Choroid plexus epithelial cell (primary cell): ENCODE data around the gene MSH5.

Source experiments
- DNase-seq: peaks from one replicate; pipeline ENCODE4 v3.0.0-alpha.2; 2010; ENCODE audit warnings: low read depth
- H3K4me3 ChIP-seq: 2 replicates; pipeline ENCODE4 v1.5.1; 2011; ENCODE audit warnings: low read depth, mild to moderate bottlenecking, control low read depth, low read length, moderate library complexity
- CTCF ChIP-seq: conservative IDR thresholded peaks from 2 replicates; pipeline ENCODE4 v1.5.1; 2011; ENCODE audit warnings: low read depth, mild to moderate bottlenecking, control low read depth, inconsistent platforms, low read length, moderate library complexity

The MSH5 gene

GRCh38 chr6:31713465-31713864 lies 26.3 kb upstream of the MSH5 start:
- no peak for DNase-seq
- TF ChIP-seq CTCF: no peak
- H3K4me3 ChIP-seq: no peak overlapping the region

- no peak for DNase-seq
- no peak for TF ChIP-seq CTCF
- no peak overlapping the region for H3K4me3 ChIP-seq
Measured at GRCh38 chr6:31713991-31714684, 25.7 kb upstream of the MSH5 start.

GRCh38 chr6:31715022-31715958 lies 24.5 kb upstream of the MSH5 start, which contains the start of gene LY6G6D:
Gene LY6G6D, plus strand, starts transcription at chr6:31715348. Its CDS starts 8 bp downstream, at chr6:31715356.
- no peak for DNase-seq
- no peak within 1 kb of the TSS for H3K4me3 ChIP-seq
- no peak for TF ChIP-seq CTCF

DNA sequence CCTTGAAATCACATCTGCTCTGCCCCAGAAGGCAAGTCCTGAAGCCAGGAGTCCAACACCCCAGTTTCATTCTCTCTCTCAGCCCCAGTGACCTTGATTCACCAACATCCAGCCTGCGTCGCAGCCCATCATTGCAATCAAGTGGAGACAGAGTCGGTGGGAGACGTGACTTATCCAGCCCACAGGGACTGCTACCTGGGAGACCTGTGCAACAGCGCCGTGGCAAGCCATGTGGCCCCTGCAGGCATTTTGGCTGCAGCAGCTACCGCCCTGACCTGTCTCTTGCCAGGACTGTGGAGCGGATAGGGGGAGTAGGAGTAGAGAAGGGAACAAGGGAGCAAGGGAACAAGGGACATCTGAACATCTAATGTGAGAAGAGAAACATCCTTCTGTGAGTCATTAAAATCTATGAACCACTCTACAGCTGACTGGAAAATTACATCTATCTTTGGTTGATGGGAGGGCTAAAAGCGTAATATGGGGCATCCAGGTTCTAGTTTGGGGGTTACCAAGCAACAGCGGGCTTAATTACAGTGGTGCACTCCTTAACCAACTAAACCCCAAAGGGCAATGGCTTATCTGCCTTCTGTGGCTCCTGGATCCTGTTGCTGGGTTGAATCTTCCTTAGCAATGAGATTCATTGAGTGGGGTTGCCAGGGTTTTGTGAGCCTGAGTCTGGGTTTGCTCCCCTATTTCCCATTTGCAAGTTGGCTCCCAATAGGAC lies 22.1 kb upstream of the MSH5 start:
- no peak for TF ChIP-seq CTCF
- no peak overlapping the region for H3K4me3 ChIP-seq
- no peak for DNase-seq

- H3K4me3 ChIP-seq: no peak overlapping the region
- DNase-seq: no peak
- no peak for TF ChIP-seq CTCF
Measured at GRCh38 chr6:31718265-31718664, 21.5 kb upstream of the MSH5 start.

DNA sequence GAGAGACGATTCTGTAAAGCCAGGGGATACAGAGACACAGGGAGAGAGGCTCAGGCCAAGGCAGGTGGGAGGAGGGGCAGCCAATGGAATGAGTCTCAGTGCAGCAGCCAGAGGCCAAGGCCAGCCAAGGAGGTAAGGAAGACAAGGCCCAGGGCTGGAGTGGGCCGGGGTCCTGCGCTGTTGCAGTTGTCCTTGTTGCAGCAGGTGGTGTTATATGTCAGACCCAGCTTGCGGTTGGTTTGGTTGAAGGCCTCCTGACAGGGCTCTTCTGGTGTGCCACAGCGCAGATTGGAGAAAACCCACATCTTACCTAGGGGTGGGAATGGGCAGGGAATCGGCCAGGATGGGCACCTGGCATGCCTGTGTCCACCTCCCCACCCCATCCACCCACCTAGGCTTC lies 20.8 kb upstream of the MSH5 start:
- no peak overlapping the region for H3K4me3 ChIP-seq
- DNase-seq: no peak
- TF ChIP-seq CTCF: no peak
